ENCODE measurements around the gene GOLGA6L10. TPM values are rescaled to one million over a fixed set of nuclear protein-coding genes. Genes with fewer than 3 reads are reported as not detected.
"Not testable (repeated sequence)": the region's sequence is repeated elsewhere in the genome, so short reads cannot be mapped to it uniquely, and the experiment has no call there.

The GOLGA6L10 gene
- total and polyA plus RNA-seq, 12 donors = 0.14 to 4.4 (median 0.99) TPM

DNA sequence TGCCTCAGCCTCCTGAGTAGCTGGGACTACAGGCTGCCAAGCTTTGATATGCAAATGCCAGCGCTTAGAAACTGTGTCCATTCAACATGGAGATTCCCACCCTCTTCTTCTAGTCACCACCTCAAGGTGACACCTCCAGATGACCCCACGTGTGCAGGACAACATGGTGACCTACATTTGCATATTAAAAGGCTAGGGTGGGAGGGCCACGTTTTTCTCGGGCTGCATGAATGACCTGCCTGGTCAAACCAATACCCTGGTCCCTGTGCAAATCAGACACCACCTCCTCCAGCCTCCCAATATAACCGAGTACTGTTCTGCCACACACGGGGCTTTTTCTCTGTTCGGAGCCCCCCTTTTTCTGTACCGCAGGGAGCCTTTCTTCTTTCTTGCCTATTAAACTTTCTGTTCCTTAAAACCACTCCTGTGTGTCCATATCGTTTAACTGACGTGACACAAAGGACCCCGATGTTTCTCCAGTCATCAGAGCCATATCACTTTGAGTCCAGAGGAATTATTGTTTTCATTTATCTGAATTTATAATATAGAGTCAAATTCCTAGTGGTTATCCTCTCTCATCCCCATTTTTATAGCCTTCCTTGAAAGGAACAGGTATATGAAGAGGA is 32.2 kb upstream of the GOLGA6L10 start:
- H3K36me3 ChIP-seq (replicated peaks in 1 of 2); H3K4me3 ChIP-seq; H3K27me3 ChIP-seq; H3K9me3 ChIP-seq (replicated peaks in 1 of 3); intact Hi-C loops (cut with DNase I); H3K27ac ChIP-seq; H3K4me1 ChIP-seq (replicated peaks in 1 of 2); DNase-seq: not testable (repeated sequence)
- WGBS, 4 donors = 82 to 91% (median 86%) methylated on average over 10 to 11 of the region's 11 CpGs

DNA sequence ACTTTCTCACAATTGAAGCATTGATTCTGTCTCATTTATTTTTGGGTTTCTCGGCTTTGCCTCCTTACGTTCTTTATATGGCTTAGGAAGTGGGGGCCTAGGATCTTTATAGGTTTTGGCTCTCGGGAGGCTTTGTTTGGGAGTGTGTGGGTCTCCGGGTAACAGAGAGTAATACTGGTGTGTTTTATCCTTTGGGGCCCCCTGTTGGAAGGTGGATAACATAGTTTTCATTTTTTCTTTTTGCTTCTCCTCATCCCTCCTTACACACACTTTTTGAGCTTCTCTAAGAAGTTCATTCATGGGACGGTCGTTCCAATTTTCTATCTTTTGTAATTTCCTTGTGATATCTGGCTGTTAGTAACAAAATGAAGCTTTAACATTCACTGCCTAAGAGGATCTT is 30.3 kb upstream of the GOLGA6L10 start:
- 86 to 95% (median 94%) methylated on average over 6 of the region's 6 CpGs for WGBS, 4 donors
- H3K36me3 ChIP-seq (replicated peaks in 1 of 2); H3K4me3 ChIP-seq; H3K9me3 ChIP-seq (replicated peaks in 1 of 3); H3K4me1 ChIP-seq (replicated peaks in 1 of 2); DNase-seq; intact Hi-C loops (cut with DNase I); H3K27me3 ChIP-seq; H3K27ac ChIP-seq: not testable (repeated sequence)

DNA sequence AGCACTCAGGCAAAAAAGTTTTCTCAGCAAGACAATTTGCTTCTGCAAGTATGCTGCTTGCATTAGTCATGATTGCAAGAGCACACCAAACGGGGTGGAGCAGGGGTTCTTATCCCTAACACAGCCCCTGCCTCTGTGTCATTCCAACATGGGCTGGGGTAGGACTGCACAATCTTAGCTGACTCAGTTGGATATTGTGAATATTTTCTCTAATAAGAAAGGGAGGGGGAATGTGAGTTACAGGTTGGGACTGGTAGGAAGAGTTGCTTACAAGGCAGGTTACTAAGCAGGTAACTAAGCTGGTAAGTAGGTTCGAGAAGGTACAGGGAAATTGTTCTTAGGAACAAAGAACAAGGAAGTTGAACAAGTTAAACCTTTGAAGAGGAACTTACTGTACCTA is 24.4 kb upstream of the GOLGA6L10 start:
- H3K4me3 ChIP-seq; H3K36me3 ChIP-seq (replicated peaks in 1 of 2); H3K27ac ChIP-seq; DNase-seq; H3K9me3 ChIP-seq (replicated peaks in 1 of 3); H3K4me1 ChIP-seq (replicated peaks in 1 of 2); intact Hi-C loops (cut with DNase I); H3K27me3 ChIP-seq: not testable (repeated sequence)
- 54 to 64% (median 59%) methylated on average over 2 of the region's 2 CpGs for WGBS, 4 donors

DNA sequence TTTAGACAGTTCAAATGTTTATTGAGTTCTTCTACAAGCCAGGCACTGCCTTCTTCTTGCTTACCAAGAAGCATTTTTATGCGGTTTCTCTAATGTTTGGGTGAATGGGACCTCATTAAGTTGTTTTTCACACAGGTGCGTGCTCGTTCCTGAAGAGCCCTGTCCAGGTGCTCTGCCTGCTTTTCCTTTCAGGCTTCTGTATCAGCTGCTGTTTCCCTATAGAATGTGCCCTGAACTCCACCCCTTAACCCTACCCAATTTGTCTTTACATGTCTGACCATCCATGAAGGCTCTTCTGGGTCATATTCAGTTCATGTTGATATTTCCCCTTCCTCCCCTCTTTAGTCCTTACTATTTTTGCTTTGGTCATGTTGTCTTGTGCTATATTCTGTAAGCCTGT is 22.4 kb upstream of the GOLGA6L10 start:
- WGBS, 4 donors = 89 to 95% (median 92%) methylated on average over 3 of the region's 3 CpGs
- H3K4me1 ChIP-seq (replicated peaks in 1 of 2) = no peaks in the 10 kb centered on the region

DNA sequence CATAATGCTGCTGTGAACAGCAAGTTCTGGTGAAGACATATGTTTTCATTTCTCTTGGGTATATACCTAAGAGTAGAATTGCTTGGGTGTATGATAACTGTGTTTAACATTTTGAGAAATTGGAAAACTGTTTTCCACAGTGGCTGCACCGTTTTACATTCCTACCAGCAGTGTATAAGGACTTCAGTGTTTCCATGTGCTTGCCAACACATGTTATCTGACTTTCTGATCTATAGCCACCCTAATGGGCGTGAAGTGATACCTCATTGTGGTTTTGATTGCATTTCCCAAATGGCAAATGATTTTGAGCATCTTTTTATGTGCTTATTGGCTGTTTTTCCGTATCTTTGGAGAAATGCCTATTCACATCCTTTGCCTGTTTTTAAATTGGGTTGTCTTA is 18.5 kb upstream of the GOLGA6L10 start:
- H3K36me3 ChIP-seq (replicated peaks in 1 of 2); H3K9me3 ChIP-seq (replicated peaks in 1 of 3); H3K4me1 ChIP-seq (replicated peaks in 1 of 2); H3K4me3 ChIP-seq; intact Hi-C loops (cut with DNase I); DNase-seq; H3K27me3 ChIP-seq; H3K27ac ChIP-seq: not testable (repeated sequence)
- 64 to 71% (median 67%) methylated on average over 1 to 2 of the region's 3 CpGs for WGBS, 4 donors

More for the DNA sequence above, 22.4 kb upstream of the GOLGA6L10 start:
- intact Hi-C loops (cut with DNase I) = no loop called here
- no peaks in the 10 kb centered on the region for H3K9me3 ChIP-seq (replicated peaks in 1 of 3)
- H3K36me3 ChIP-seq (replicated peaks in 1 of 2) = no peaks in the 10 kb centered on the region
- H3K27ac ChIP-seq = no peak overlapping the region
- DNase-seq = no peak
- no peaks in the 10 kb centered on the region for H3K27me3 ChIP-seq
- no peak overlapping the region for H3K4me3 ChIP-seq
- TF ChIP-seq POLR2A (IDR thresholded peaks at IDR 0.05) = no peak
- TF ChIP-seq, protein P1, sequence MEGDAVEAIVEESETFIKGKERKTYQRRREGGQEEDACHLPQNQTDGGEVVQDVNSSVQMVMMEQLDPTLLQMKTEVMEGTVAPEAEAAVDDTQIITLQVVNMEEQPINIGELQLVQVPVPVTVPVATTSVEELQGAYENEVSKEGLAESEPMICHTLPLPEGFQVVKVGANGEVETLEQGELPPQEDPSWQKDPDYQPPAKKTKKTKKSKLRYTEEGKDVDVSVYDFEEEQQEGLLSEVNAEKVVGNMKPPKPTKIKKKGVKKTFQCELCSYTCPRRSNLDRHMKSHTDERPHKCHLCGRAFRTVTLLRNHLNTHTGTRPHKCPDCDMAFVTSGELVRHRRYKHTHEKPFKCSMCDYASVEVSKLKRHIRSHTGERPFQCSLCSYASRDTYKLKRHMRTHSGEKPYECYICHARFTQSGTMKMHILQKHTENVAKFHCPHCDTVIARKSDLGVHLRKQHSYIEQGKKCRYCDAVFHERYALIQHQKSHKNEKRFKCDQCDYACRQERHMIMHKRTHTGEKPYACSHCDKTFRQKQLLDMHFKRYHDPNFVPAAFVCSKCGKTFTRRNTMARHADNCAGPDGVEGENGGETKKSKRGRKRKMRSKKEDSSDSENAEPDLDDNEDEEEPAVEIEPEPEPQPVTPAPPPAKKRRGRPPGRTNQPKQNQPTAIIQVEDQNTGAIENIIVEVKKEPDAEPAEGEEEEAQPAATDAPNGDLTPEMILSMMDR (IDR thresholded peaks at IDR 0.05) = no peak

DNA sequence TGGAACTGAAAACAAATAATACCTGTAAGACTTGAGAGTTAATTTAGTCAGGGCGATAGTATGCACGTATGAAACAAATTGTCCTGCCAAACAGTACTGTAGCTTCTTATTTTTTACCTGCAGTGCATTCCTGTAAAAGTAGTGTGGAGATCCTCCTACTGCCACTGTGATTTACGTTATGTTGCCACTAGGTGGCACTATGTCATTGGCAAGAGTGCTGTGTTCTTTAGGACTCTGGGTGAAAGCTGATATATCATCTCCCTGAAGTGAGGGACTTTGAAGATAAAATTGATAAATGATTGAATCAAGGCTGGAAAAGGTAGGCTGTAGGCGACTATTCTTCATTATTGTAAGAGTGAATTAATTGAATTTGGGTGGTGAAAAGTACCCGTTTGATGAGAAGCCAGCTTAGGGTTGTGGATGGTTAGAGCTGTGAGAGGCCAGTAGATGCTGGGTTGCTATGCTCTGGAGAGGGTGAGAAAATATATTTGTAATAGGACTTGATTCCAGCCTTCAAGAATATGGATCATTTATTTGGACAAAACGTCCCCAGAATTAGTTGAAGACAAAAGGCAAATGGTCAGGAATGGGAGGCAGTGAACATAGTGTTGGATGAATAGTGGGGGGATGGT is 16.5 kb upstream of the GOLGA6L10 start:
- intact Hi-C loops (cut with DNase I); H3K9me3 ChIP-seq (replicated peaks in 1 of 3); H3K27me3 ChIP-seq; H3K4me1 ChIP-seq (replicated peaks in 1 of 2); H3K27ac ChIP-seq; H3K36me3 ChIP-seq (replicated peaks in 1 of 2); H3K4me3 ChIP-seq: not testable (repeated sequence)
- DNase-seq = peak; percentile 13 to 81 (median 37)
- WGBS, 4 donors = 0% methylated on average over 1 to 2 of the region's 6 CpGs
- TF ChIP-seq, protein P1 (IDR thresholded peaks at IDR 0.05) = peak in 1 of 6 experiments; percentile 32

DNA sequence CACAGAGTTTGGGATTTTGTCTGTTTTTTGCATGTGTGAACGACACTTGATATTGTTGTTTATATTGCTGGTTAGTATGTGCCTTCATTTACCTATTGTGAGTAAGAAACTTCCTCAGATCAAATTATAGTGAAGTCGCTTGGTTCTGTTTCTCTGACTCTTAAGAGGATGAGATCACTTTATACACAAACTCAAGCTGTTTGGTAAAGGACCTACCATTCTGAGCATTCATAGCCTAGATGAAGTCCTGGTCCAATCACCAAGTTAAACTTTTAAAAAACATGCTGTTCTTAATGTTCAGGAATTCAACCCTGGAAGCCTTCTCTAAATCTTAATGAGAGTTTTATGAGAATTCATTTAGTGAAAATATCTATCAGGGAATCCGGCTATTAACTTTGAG is 15.3 kb upstream of the GOLGA6L10 start:
- H3K4me3 ChIP-seq; H3K27me3 ChIP-seq; H3K36me3 ChIP-seq (replicated peaks in 1 of 2); DNase-seq; H3K9me3 ChIP-seq (replicated peaks in 1 of 3); H3K27ac ChIP-seq; H3K4me1 ChIP-seq (replicated peaks in 1 of 2); intact Hi-C loops (cut with DNase I): not testable (repeated sequence)
- 90 to 100% (median 91%) methylated on average over 1 of the region's 3 CpGs; no CpG with 5 or more reads in 1 of the 4 donors for WGBS, 4 donors

DNA sequence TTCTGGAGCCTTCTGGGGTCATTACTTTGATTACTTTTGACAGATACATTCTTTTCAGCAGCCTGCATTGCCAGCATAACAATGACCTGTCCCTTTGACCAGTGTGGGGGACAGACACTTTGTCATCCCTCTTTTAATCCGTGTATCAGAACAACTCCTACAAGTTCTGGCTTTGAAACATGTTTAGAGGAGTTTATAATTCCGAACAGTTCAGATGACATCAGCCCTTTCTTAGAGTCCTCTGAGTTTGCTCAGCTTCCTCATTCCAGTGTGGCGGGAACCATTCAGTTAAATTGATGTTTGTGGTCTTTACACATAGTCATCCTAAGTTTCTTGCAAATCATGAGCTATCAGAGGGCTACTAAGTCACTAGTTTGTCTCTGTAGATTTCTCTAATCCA is 13.5 kb upstream of the GOLGA6L10 start:
- H3K4me3 ChIP-seq; H3K27ac ChIP-seq; H3K9me3 ChIP-seq (replicated peaks in 1 of 3); H3K36me3 ChIP-seq (replicated peaks in 1 of 2); H3K4me1 ChIP-seq (replicated peaks in 1 of 2); H3K27me3 ChIP-seq; intact Hi-C loops (cut with DNase I); DNase-seq: not testable (repeated sequence)
- WGBS, 4 donors = no CpG with 5 or more reads among the region's 3 CpGs

DNA sequence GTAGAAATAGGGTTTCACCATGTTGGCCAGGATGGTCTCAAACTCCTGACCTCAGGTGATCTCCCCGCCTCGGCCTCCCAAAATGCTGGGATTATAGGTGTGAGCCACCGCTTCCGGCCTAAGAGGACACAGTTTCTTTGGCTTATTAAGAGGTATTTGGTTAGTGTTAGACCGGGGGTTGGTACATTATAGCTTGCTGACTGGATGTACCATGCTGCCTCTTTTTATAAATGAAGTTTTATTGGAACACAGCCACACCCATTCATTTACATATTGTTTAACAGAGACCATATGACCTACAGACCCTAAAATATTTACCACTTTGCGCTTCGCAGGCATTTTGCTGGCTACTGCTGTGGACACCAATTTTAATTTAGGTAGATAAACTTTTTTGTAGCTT is 11.3 kb upstream of the GOLGA6L10 start:
- H3K4me1 ChIP-seq (replicated peaks in 1 of 2); DNase-seq; H3K9me3 ChIP-seq (replicated peaks in 1 of 3); intact Hi-C loops (cut with DNase I); H3K27me3 ChIP-seq; H3K36me3 ChIP-seq (replicated peaks in 1 of 2); H3K4me3 ChIP-seq; H3K27ac ChIP-seq: not testable (repeated sequence)
- 80 to 100% (median 83%) methylated on average over 1 to 2 of the region's 7 CpGs; no CpG with 5 or more reads in 1 of the 4 donors for WGBS, 4 donors
